VCaP (cell line): ENCODE data around the gene ILKAP.
A peak's percentile ranks its signal among the peaks of the same experiment; 100 is the strongest.

Experiments
- H3K27ac ChIP-seq: fragments of 450-650 bp; 2 replicates; pipeline ENCODE4 v1.5.1; 2017
- CTCF ChIP-seq: fragments of 450-650 bp; conservative IDR thresholded peaks from 2 replicates; pipeline ENCODE4 v1.5.1; 2017; ENCODE audit warnings: mild to moderate bottlenecking, moderate library complexity

The ILKAP gene

GRCh38 chr2:238203094-238203972 is at the start of gene ILKAP:
ILKAP (minus strand) TSS chr2:238203695; CDS start chr2:238203553, 142 bp downstream.
- H3K27ac ChIP-seq, result peak within 1 kb of the TSS; percentile 94
- TF ChIP-seq CTCF, result no peak

GRCh38 chr2:238252766-238253630 is 49.5 kb upstream of the ILKAP start:
- no peak overlapping the region for H3K27ac ChIP-seq
- no peak for TF ChIP-seq CTCF

- H3K27ac ChIP-seq, result no peak overlapping the region
- TF ChIP-seq CTCF, result no peak
These were observed 48.5 kb upstream of the ILKAP start for GRCh38 chr2:238251986-238252385.

GRCh38 chr2:238251331-238251730 is 47.8 kb upstream of the ILKAP start:
- no peak for TF ChIP-seq CTCF
- H3K27ac ChIP-seq, result no peak overlapping the region

GRCh38 chr2:238250896-238251295 is 47.4 kb upstream of the ILKAP start:
- no peak for TF ChIP-seq CTCF
- no peak overlapping the region for H3K27ac ChIP-seq

- no peak for TF ChIP-seq CTCF
- no peak overlapping the region for H3K27ac ChIP-seq
These were observed 44.5 kb upstream of the ILKAP start for GRCh38 chr2:238247841-238248453.
